ENCODE data around the gene ERCC6.

The ERCC6 gene

DNA sequence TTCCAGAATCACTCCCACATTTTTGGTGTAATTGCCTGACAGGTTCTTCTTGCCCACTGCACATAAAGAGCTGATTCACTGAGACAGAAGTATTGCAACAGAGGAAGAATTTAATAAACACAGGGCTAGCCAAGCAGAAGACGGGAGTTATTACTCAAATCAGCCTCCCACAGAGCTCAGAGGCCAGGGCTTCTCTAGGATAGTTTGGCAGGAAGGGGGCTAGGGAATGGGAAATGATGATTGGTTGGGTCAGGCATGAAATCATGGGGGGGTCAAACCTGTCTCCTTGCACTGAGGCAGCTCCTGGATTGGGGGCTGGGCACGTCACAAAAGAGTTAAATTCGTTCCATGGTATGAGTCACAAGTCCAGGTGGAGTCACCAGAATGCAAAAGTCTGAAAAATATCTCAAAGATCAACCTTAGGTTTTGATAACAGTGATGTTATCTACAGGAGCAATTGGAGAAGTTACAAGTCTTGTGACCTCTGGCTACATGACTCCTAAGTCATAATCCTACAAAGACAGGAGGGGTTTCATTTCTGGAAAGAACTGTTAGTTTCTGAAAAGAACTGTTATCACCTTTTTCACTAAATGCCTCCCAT, 30.2 kb upstream of the ERCC6 start:
- peaks cover 5% of the 10 kb centered on the region for H3K27me3 ChIP-seq (replicated peaks; ENCODE audit: control insufficient read depth, insufficient read depth, low read length, poor library complexity, severe bottlenecking)
- no peaks in the 10 kb centered on the region for H3K36me3 ChIP-seq (ENCODE audit: control insufficient read depth, insufficient read depth, low read length)
- no peak overlapping the region for H3K4me3 ChIP-seq (ENCODE audit: insufficient read depth, low read depth, low read length, poor library complexity, severe bottlenecking)
- DNase-seq: no peak
- H3K9me3 ChIP-seq (ENCODE audit: control insufficient read depth, low read length): no peaks in the 10 kb centered on the region
- no peaks in the 10 kb centered on the region for H3K4me1 ChIP-seq (ENCODE audit: control insufficient read depth, insufficient read depth, low read length, poor library complexity, severe bottlenecking)
- H3K27ac ChIP-seq (ENCODE audit: insufficient read depth, low read length, poor library complexity, severe bottlenecking): no peak overlapping the region

DNA sequence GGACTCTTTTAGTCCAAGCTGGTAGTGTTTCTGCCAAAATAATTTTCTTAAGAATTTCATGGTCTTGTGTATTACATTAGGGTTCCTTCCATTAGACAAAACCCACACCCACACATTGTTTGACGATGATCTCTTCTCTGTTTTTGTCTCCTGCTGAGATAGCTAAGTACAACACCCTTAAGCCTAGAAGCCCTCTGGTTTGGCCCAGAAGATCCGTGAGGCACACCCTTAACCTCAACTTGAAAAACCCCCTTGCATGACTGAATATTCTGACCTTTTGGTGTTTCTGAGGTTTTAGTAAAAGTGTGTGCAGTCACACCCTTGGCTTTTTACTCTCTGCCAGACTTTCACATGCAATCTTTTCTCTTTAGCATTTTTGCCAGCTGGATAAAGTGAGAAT, 29.3 kb upstream of the ERCC6 start:
- no peaks in the 10 kb centered on the region for H3K36me3 ChIP-seq (ENCODE audit: control insufficient read depth, insufficient read depth, low read length)
- no peak overlapping the region for H3K27ac ChIP-seq (ENCODE audit: insufficient read depth, low read length, poor library complexity, severe bottlenecking)
- no peak overlapping the region for H3K4me3 ChIP-seq (ENCODE audit: insufficient read depth, low read depth, low read length, poor library complexity, severe bottlenecking)
- peaks cover 5% of the 10 kb centered on the region for H3K27me3 ChIP-seq (replicated peaks; ENCODE audit: control insufficient read depth, insufficient read depth, low read length, poor library complexity, severe bottlenecking)
- no peaks in the 10 kb centered on the region for H3K9me3 ChIP-seq (ENCODE audit: control insufficient read depth, low read length)
- no peaks in the 10 kb centered on the region for H3K4me1 ChIP-seq (ENCODE audit: control insufficient read depth, insufficient read depth, low read length, poor library complexity, severe bottlenecking)
- no peak for DNase-seq

DNA sequence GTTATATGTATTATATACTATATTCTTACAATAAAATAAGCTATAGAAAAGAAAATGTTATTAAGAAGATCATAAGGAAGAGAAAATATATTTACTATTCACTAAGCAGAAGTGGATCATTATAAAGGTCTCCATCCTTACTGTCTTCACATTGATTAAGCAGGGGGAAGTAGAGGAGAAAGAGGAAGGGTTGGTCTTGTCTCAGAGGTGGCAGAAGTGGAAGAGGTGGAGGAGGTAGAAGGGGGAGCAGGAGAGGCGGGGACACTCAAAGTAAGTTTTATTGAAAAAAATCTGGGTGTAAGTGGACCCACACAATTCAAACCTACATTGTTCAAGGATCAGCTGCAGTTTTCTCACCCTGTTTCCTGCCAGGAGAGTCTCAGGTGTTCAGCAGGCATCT, 28.9 kb upstream of the ERCC6 start:
- Histone ChIP-seq H3K27me3 (replicated peaks; ENCODE audit: control insufficient read depth, insufficient read depth, low read length, poor library complexity, severe bottlenecking) (peaks cover 5% of the 10 kb centered on the region), H3K27ac (ENCODE audit: insufficient read depth, low read length, poor library complexity, severe bottlenecking) (no peak overlapping the region), H3K4me1 (ENCODE audit: control insufficient read depth, insufficient read depth, low read length, poor library complexity, severe bottlenecking) (no peaks in the 10 kb centered on the region), H3K9me3 (ENCODE audit: control insufficient read depth, low read length) (no peaks in the 10 kb centered on the region), H3K4me3 (ENCODE audit: insufficient read depth, low read depth, low read length, poor library complexity, severe bottlenecking) (no peak overlapping the region), H3K36me3 (ENCODE audit: control insufficient read depth, insufficient read depth, low read length) (no peaks in the 10 kb centered on the region)
- DNase-seq: no peak

GRCh38 chr10:49564461-49565009, 25.6 kb upstream of the ERCC6 start:
- H3K27me3 ChIP-seq (replicated peaks; ENCODE audit: control insufficient read depth, insufficient read depth, low read length, poor library complexity, severe bottlenecking): peaks cover 5% of the 10 kb centered on the region
- H3K4me3 ChIP-seq (ENCODE audit: insufficient read depth, low read depth, low read length, poor library complexity, severe bottlenecking): no peak overlapping the region
- no peaks in the 10 kb centered on the region for H3K36me3 ChIP-seq (ENCODE audit: control insufficient read depth, insufficient read depth, low read length)
- H3K9me3 ChIP-seq (ENCODE audit: control insufficient read depth, low read length): no peaks in the 10 kb centered on the region
- DNase-seq: no peak
- no peak overlapping the region for H3K27ac ChIP-seq (ENCODE audit: insufficient read depth, low read length, poor library complexity, severe bottlenecking)
- no peaks in the 10 kb centered on the region for H3K4me1 ChIP-seq (ENCODE audit: control insufficient read depth, insufficient read depth, low read length, poor library complexity, severe bottlenecking)

- no peak for DNase-seq
- H3K4me1 ChIP-seq (ENCODE audit: control insufficient read depth, insufficient read depth, low read length, poor library complexity, severe bottlenecking): no peaks in the 10 kb centered on the region
- H3K9me3 ChIP-seq (ENCODE audit: control insufficient read depth, low read length): no peaks in the 10 kb centered on the region
- no peak overlapping the region for H3K27ac ChIP-seq (ENCODE audit: insufficient read depth, low read length, poor library complexity, severe bottlenecking)
- peaks cover 5% of the 10 kb centered on the region for H3K27me3 ChIP-seq (replicated peaks; ENCODE audit: control insufficient read depth, insufficient read depth, low read length, poor library complexity, severe bottlenecking)
- H3K36me3 ChIP-seq (ENCODE audit: control insufficient read depth, insufficient read depth, low read length): no peaks in the 10 kb centered on the region
- no peak overlapping the region for H3K4me3 ChIP-seq (ENCODE audit: insufficient read depth, low read depth, low read length, poor library complexity, severe bottlenecking)
Measured at GRCh38 chr10:49562893-49563292, 24.0 kb upstream of the ERCC6 start.

GRCh38 chr10:49560526-49560925, 21.6 kb upstream of the ERCC6 start:
- Histone ChIP-seq H3K4me1 (ENCODE audit: control insufficient read depth, insufficient read depth, low read length, poor library complexity, severe bottlenecking) (no peaks in the 10 kb centered on the region), H3K36me3 (ENCODE audit: control insufficient read depth, insufficient read depth, low read length) (no peaks in the 10 kb centered on the region), H3K4me3 (ENCODE audit: insufficient read depth, low read depth, low read length, poor library complexity, severe bottlenecking) (no peak overlapping the region), H3K27me3 (replicated peaks; ENCODE audit: control insufficient read depth, insufficient read depth, low read length, poor library complexity, severe bottlenecking) (peaks cover 5% of the 10 kb centered on the region), H3K9me3 (ENCODE audit: control insufficient read depth, low read length) (no peaks in the 10 kb centered on the region), H3K27ac (ENCODE audit: insufficient read depth, low read length, poor library complexity, severe bottlenecking) (no peak overlapping the region)
- DNase-seq: no peak

DNA sequence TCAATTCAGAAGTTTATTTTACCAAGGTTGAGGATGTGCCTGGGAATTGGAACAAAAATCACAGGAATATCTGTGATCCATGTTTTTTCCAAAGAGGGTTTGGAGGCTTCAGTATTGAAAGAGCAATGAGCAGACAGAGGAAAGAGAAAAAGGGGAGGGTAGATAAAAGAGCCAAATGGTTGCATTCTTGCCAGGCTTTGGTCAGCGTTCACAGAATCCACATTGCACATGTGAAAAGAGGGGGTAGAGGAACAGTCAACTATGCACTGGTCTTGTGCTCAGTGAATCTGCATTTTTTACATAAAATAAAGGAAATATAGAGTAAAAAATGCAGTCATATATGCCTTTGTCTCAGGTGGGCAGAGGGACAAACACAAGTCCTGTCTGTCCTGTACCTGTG, 20.6 kb upstream of the ERCC6 start:
- no peak overlapping the region for H3K27ac ChIP-seq (ENCODE audit: insufficient read depth, low read length, poor library complexity, severe bottlenecking)
- no peak for DNase-seq
- H3K4me3 ChIP-seq (ENCODE audit: insufficient read depth, low read depth, low read length, poor library complexity, severe bottlenecking): no peak overlapping the region
- H3K4me1 ChIP-seq (ENCODE audit: control insufficient read depth, insufficient read depth, low read length, poor library complexity, severe bottlenecking): no peaks in the 10 kb centered on the region
- peaks cover under 1% of the 10 kb centered on the region for H3K27me3 ChIP-seq (replicated peaks; ENCODE audit: control insufficient read depth, insufficient read depth, low read length, poor library complexity, severe bottlenecking)
- no peaks in the 10 kb centered on the region for H3K36me3 ChIP-seq (ENCODE audit: control insufficient read depth, insufficient read depth, low read length)
- no peaks in the 10 kb centered on the region for H3K9me3 ChIP-seq (ENCODE audit: control insufficient read depth, low read length)

DNA sequence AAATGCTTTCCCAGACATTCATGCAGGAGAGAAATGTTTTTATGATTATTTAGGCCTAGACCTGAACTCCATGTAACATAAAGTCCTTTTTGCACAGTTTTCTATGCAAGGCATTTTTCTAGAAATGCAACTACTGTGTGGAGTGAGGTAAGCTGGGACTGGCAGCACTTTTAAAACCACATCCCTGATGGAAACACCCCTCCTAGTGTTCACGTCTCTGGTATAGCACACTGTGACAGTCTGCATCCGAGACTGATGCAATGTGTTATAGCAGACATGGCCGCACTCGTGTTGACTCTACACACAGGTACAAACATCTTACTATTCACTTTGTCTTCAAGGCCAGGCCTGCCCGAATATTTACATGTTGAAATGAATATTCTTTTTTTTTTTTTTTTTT, 19.3 kb upstream of the ERCC6 start:
- H3K9me3 ChIP-seq (ENCODE audit: control insufficient read depth, low read length): no peaks in the 10 kb centered on the region
- no peaks in the 10 kb centered on the region for H3K4me1 ChIP-seq (ENCODE audit: control insufficient read depth, insufficient read depth, low read length, poor library complexity, severe bottlenecking)
- DNase-seq: no peak
- H3K27ac ChIP-seq (ENCODE audit: insufficient read depth, low read length, poor library complexity, severe bottlenecking): no peak overlapping the region
- H3K4me3 ChIP-seq (ENCODE audit: insufficient read depth, low read depth, low read length, poor library complexity, severe bottlenecking): no peak overlapping the region
- no peaks in the 10 kb centered on the region for H3K27me3 ChIP-seq (replicated peaks; ENCODE audit: control insufficient read depth, insufficient read depth, low read length, poor library complexity, severe bottlenecking)
- H3K36me3 ChIP-seq (ENCODE audit: control insufficient read depth, insufficient read depth, low read length): no peaks in the 10 kb centered on the region

GRCh38 chr10:49557681-49558080, 18.8 kb upstream of the ERCC6 start:
- Histone ChIP-seq H3K27ac (ENCODE audit: insufficient read depth, low read length, poor library complexity, severe bottlenecking) (no peak overlapping the region), H3K27me3 (replicated peaks; ENCODE audit: control insufficient read depth, insufficient read depth, low read length, poor library complexity, severe bottlenecking) (no peaks in the 10 kb centered on the region), H3K36me3 (ENCODE audit: control insufficient read depth, insufficient read depth, low read length) (no peaks in the 10 kb centered on the region), H3K9me3 (ENCODE audit: control insufficient read depth, low read length) (no peaks in the 10 kb centered on the region), H3K4me1 (ENCODE audit: control insufficient read depth, insufficient read depth, low read length, poor library complexity, severe bottlenecking) (no peaks in the 10 kb centered on the region), H3K4me3 (ENCODE audit: insufficient read depth, low read depth, low read length, poor library complexity, severe bottlenecking) (no peak overlapping the region)
- no peak for DNase-seq

DNA sequence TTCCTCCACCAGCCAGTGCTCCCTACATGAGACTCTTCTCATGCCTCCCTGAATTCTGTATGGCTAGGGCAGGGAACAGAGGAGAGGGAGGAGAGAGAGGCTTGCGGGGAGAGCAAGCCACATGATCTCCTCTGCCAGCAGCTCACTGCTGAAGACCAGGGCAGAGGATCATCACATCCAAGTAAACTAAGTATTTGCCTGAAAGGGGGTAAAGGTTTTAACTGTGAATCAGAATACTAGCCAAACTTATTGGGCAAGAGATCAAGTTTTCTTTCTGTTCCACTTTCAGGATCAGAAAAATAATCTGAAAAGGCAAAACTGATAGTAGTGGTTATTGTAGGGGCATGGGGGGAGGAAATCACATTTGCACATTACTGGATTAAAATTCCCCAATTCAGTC, 17.8 kb upstream of the ERCC6 start:
- no peak overlapping the region for H3K27ac ChIP-seq (ENCODE audit: insufficient read depth, low read length, poor library complexity, severe bottlenecking)
- H3K27me3 ChIP-seq (replicated peaks; ENCODE audit: control insufficient read depth, insufficient read depth, low read length, poor library complexity, severe bottlenecking): no peaks in the 10 kb centered on the region
- H3K4me1 ChIP-seq (ENCODE audit: control insufficient read depth, insufficient read depth, low read length, poor library complexity, severe bottlenecking): no peaks in the 10 kb centered on the region
- DNase-seq: no peak
- H3K9me3 ChIP-seq (ENCODE audit: control insufficient read depth, low read length): no peaks in the 10 kb centered on the region
- no peaks in the 10 kb centered on the region for H3K36me3 ChIP-seq (ENCODE audit: control insufficient read depth, insufficient read depth, low read length)
- no peak overlapping the region for H3K4me3 ChIP-seq (ENCODE audit: insufficient read depth, low read depth, low read length, poor library complexity, severe bottlenecking)
